HUDEP-2 (cell line): ENCODE measurements around the gene PSIP1.
"Not testable (repeated sequence)": the region's sequence is repeated elsewhere in the genome, so short reads cannot be mapped to it uniquely, and the experiment has no call there.

ENCODE experiments used
- DNase-seq, 76 experiments: peaks; one replicate each; lab custom pipeline; 2025; ENCODE audit not compliant: unreplicated experiment in 76 of 76; lab: John Stamatoyannopoulos, UW

PSIP1 gene

GRCh38 chr9:15442264-15442663 lies 68.5 kb downstream of the PSIP1 start:
- DNase-seq: not testable (repeated sequence)

- DNase-seq: not testable (repeated sequence)
These were observed 68.9 kb downstream of the PSIP1 start for GRCh38 chr9:15441841-15442240.

GRCh38 chr9:15438891-15439290 lies 71.9 kb downstream of the PSIP1 start:
- DNase-seq: no peak

GRCh38 chr9:15433661-15434060 lies 77.1 kb downstream of the PSIP1 start:
- no peak for DNase-seq

GRCh38 chr9:15433191-15433590 lies 77.6 kb downstream of the PSIP1 start:
- DNase-seq: no peak

GRCh38 chr9:15430920-15431844 lies 79.6 kb downstream of the PSIP1 start:
- DNase-seq: no peak

GRCh38 chr9:15427702-15428101 lies 83.1 kb downstream of the PSIP1 start:
- peak in 1 of 76 experiments; percentile 6 for DNase-seq

GRCh38 chr9:15426019-15426418 lies 84.8 kb downstream of the PSIP1 start:
- DNase-seq: peak in 2 of 76 experiments; percentile 3 to 8

- peak in 7 of 76 experiments; percentile 7 to 31 (median 22) for DNase-seq
These were observed 87.4 kb downstream of the PSIP1 start for GRCh38 chr9:15423231-15423985.

- DNase-seq: peak in 75 of 76 experiments; percentile 50 to 95 (median 90)
These were observed 88.2 kb downstream of the PSIP1 start, which contains the start of gene SNAPC3 for GRCh38 chr9:15422372-15423230. Gene SNAPC3, plus strand, starts transcription at chr9:15422876. Its CDS starts 4 bp downstream, at chr9:15422880.

- peak in 1 of 76 experiments; percentile 34 for DNase-seq
These were observed 88.8 kb downstream of the PSIP1 start for GRCh38 chr9:15421990-15422371.

- DNase-seq: no peak
These were observed 89.2 kb downstream of the PSIP1 start for GRCh38 chr9:15421532-15421931.

- DNase-seq: no peak
These were observed 90.0 kb downstream of the PSIP1 start for GRCh38 chr9:15420796-15421195.

GRCh38 chr9:15417626-15418025 lies 93.1 kb downstream of the PSIP1 start:
- no peak for DNase-seq

GRCh38 chr9:15416880-15417279 lies 93.9 kb downstream of the PSIP1 start:
- peak in 15 of 76 experiments; percentile 2 to 45 (median 18) for DNase-seq
